H9 (cell line): ENCODE data around the gene E2F7. TPM values are rescaled to one million over a fixed set of nuclear protein-coding genes. Genes with fewer than 3 reads are reported as not detected.

Source experiments
- DNase-seq: peaks from one replicate; pipeline ENCODE4 v3.0.0-alpha.2; 2017
- H2AFZ ChIP-seq: one replicate; pipeline ENCODE4 v1.6.1; 2013; ENCODE audit warnings: mild to moderate bottlenecking, low read length, control low read depth, moderate library complexity
- H2AK5ac ChIP-seq: 2 replicates; pipeline ENCODE4 v1.6.1; 2013; ENCODE audit warnings: low read length, control low read depth, mixed read lengths; ENCODE audit not compliant: insufficient read length
- H2BK120ac ChIP-seq: one replicate; pipeline ENCODE4 v1.6.1; 2013; ENCODE audit warnings: low read depth, mild to moderate bottlenecking, low read length, control low read depth, inconsistent platforms; ENCODE audit not compliant: poor library complexity, severe bottlenecking
- H2BK12ac ChIP-seq: 2 replicates; pipeline ENCODE4 v1.6.1; 2013; ENCODE audit warnings: low read length, control low read depth, mixed read lengths, low read depth; ENCODE audit not compliant: insufficient read length
- H2BK15ac ChIP-seq: 2 replicates; pipeline ENCODE4 v1.6.1; 2013; ENCODE audit warnings: low read depth, low read length, control low read depth
- H2BK20ac ChIP-seq: one replicate; pipeline ENCODE4 v1.6.1; 2013; ENCODE audit warnings: low read depth, mild to moderate bottlenecking, low read length, control low read depth, inconsistent platforms; ENCODE audit not compliant: poor library complexity, severe bottlenecking
- H2BK5ac ChIP-seq: 2 replicates; pipeline ENCODE4 v1.6.1; 2013; ENCODE audit warnings: low read length, control low read depth, mixed read lengths; ENCODE audit not compliant: insufficient read length
- H3K14ac ChIP-seq: 2 replicates; pipeline ENCODE4 v1.6.1; 2013; ENCODE audit warnings: low read length, control low read depth; ENCODE audit not compliant: insufficient read depth
- H3K18ac ChIP-seq: 2 replicates; pipeline ENCODE4 v1.6.1; 2013; ENCODE audit warnings: low read depth, mild to moderate bottlenecking, mixed read lengths, low read length, control low read depth; ENCODE audit not compliant: insufficient read length
- H3K23ac ChIP-seq: 2 replicates; pipeline ENCODE4 v1.6.1; 2013; ENCODE audit warnings: low read length, control low read depth, mixed read lengths, low read depth; ENCODE audit not compliant: insufficient read length
- H3K23me2 ChIP-seq: 2 replicates; pipeline ENCODE4 v1.6.1; 2013; ENCODE audit warnings: low read depth, mild to moderate bottlenecking, mixed read lengths, low read length, control low read depth; ENCODE audit not compliant: insufficient read length, poor library complexity, severe bottlenecking
- H3K27ac ChIP-seq: 2 replicates; pipeline ENCODE4 v1.5.1; 2013; ENCODE audit warnings: low read length, control low read depth, mixed read lengths, low read depth; ENCODE audit not compliant: insufficient read length
- H3K27me3 ChIP-seq: 2 replicates; pipeline ENCODE4 v1.6.1; 2013; ENCODE audit warnings: low read length, control low read depth, inconsistent platforms; ENCODE audit not compliant: insufficient read depth
- H3K4ac ChIP-seq: 2 replicates; pipeline ENCODE4 v1.6.1; 2013; ENCODE audit warnings: low read depth, mild to moderate bottlenecking, control low read depth, inconsistent platforms, low read length, moderate library complexity
- H3K4me1 ChIP-seq: 2 replicates; pipeline ENCODE4 v1.6.1; 2013; ENCODE audit warnings: low read length, control low read depth, inconsistent platforms; ENCODE audit not compliant: insufficient read depth
- H3K4me2 ChIP-seq: 2 replicates; pipeline ENCODE4 v1.6.1; 2013; ENCODE audit warnings: low read length, control low read depth, mixed read lengths; ENCODE audit not compliant: insufficient read length, insufficient read depth
- H3K56ac ChIP-seq: 2 replicates; pipeline ENCODE4 v1.6.1; 2013; ENCODE audit warnings: low read depth, mild to moderate bottlenecking, mixed read lengths, low read length, control low read depth; ENCODE audit not compliant: insufficient read length
- H3K79me1 ChIP-seq: 2 replicates; pipeline ENCODE4 v1.6.1; 2013; ENCODE audit warnings: low read depth, mild to moderate bottlenecking, moderate library complexity, low read length, control low read depth, inconsistent platforms; ENCODE audit not compliant: insufficient read depth, poor library complexity, severe bottlenecking
- H3K79me2 ChIP-seq: 2 replicates; pipeline ENCODE4 v1.6.1; 2013; ENCODE audit warnings: low read length, control low read depth, inconsistent platforms; ENCODE audit not compliant: insufficient read depth
- H3K9ac ChIP-seq: 2 replicates; pipeline ENCODE4 v1.6.1; 2013; ENCODE audit warnings: low read length, control low read depth, mixed read lengths; ENCODE audit not compliant: insufficient read length; ENCODE audit errors: extremely low read depth
- H3K9me3 ChIP-seq: one replicate; pipeline ENCODE4 v1.6.1; 2013; ENCODE audit warnings: low read depth, low read length, inconsistent platforms; ENCODE audit not compliant: control insufficient read depth
- H3T11ph ChIP-seq: one replicate; pipeline ENCODE4 v1.6.1; 2013; ENCODE audit warnings: mild to moderate bottlenecking, low read length, control low read depth, inconsistent platforms
- H4K20me1 ChIP-seq: one replicate; pipeline ENCODE4 v1.6.1; 2013; ENCODE audit not compliant: control insufficient read depth, insufficient read length, insufficient read depth
- H4K5ac ChIP-seq: 2 replicates; pipeline ENCODE4 v1.6.1; 2013; ENCODE audit warnings: low read depth, mild to moderate bottlenecking, mixed read lengths, low read length, control low read depth; ENCODE audit not compliant: insufficient read length
- H4K8ac ChIP-seq: replicated peaks from 2 replicates; pipeline ENCODE4 v1.6.1; 2013; ENCODE audit warnings: low read length, control low read depth, mixed read lengths, low read depth; ENCODE audit not compliant: insufficient read length
- H4K91ac ChIP-seq: 2 replicates; pipeline ENCODE4 v1.6.1; 2013; ENCODE audit warnings: low read depth, mild to moderate bottlenecking, moderate library complexity, mixed read lengths, low read length, control low read depth; ENCODE audit not compliant: insufficient read length
- H3K27ac Mint-ChIP-seq, 3 experiments: 2 replicates in 2 of 3; 3 replicates in 1 of 3; pipeline ENCODE4 v1.8.0; 2020 to 2021; ENCODE audit warnings: mixed read lengths in 3 of 3, mild to moderate bottlenecking in 1 of 3, moderate library complexity in 1 of 3
- H3K27me3 Mint-ChIP-seq: 2 replicates; pipeline ENCODE4 v1.8.0; 2021; ENCODE audit warnings: low read depth, mild to moderate bottlenecking, moderate library complexity, mixed read lengths
- H3K36me3 Mint-ChIP-seq, 3 experiments: 2 replicates in 2 of 3; 3 replicates in 1 of 3; pipeline ENCODE4 v1.8.0; 2020 to 2021; ENCODE audit warnings: low read depth in 3 of 3, mixed read lengths in 3 of 3; ENCODE audit not compliant: insufficient read depth in 1 of 3
- H3K4me1 Mint-ChIP-seq, 2 experiments: 2 replicates each; pipeline ENCODE4 v1.8.0; 2020; ENCODE audit warnings: mixed read lengths in 2 of 2
- H3K4me3 Mint-ChIP-seq, 2 experiments: 2 replicates in 1 of 2; 3 replicates in 1 of 2; pipeline ENCODE4 v1.8.0; 2020 to 2021; ENCODE audit warnings: mild to moderate bottlenecking in 2 of 2, mixed read lengths in 2 of 2, moderate library complexity in 1 of 2
- H3K9me3 Mint-ChIP-seq, 2 experiments: 2 replicates in 1 of 2; 3 replicates in 1 of 2; pipeline ENCODE4 v1.8.0; 2020; ENCODE audit warnings: mild to moderate bottlenecking in 2 of 2, mixed read lengths in 2 of 2, moderate library complexity in 1 of 2
- CTCF ChIP-seq: fragments of 200-600 bp; sonication (generic); conservative IDR thresholded peaks from 3 replicates; pipeline ENCODE4 v1.8.0; 2021; ENCODE audit warnings: antibody characterized with exemption, mild to moderate bottlenecking
- WGBS: extraction: QIAGEN DNeasy Blood & Tissue Kit; methylation state at CpG from one replicate; pipeline ENCODE4 v1.1.7; 2013; ENCODE audit warnings: missing lambda C conversion rate, low lambda C conversion rate, mixed read lengths; ENCODE audit not compliant: insufficient read length; ENCODE audit errors: extremely low coverage; 5-methylcytosine and 5-hydroxymethylcytosine counted together
- total RNA-seq: library from RNA; stranded (reverse); gene quantifications from 2 replicates; pipeline ENCODE4 v1.2.1, GENCODE V29; 2021

E2F7 gene
- total RNA-seq, 1 experiment from 2014 or later, result 24.5 TPM

- Histone ChIP-seq H3K4me1 (no peaks in the 10 kb centered on the region), H3K23me2 (no peaks in the 10 kb centered on the region), H2AFZ (no peak overlapping the region), H3K9me3 (no peaks in the 10 kb centered on the region), H4K5ac (no peak overlapping the region), H2BK15ac (no peak overlapping the region), H3K79me2 (no peaks in the 10 kb centered on the region), H3K23ac (no peak overlapping the region), H3K4me2 (no peak overlapping the region), H2BK5ac (no peak overlapping the region), H3K9ac (no peak overlapping the region), H2BK120ac (no peak overlapping the region), H2AK5ac (no peak overlapping the region), H4K8ac (no peak overlapping the region), H3K18ac (no peak overlapping the region), H3K79me1 (no peaks in the 10 kb centered on the region), H4K20me1 (no peaks in the 10 kb centered on the region), H3K56ac (no peak overlapping the region), H2BK12ac (peak overlapping the region; percentile 62), H4K91ac (no peak overlapping the region), H3K4ac (no peak overlapping the region), H3T11ph (no peak overlapping the region), H3K14ac (no peak overlapping the region), H3K27me3 (no peaks in the 10 kb centered on the region), H3K27ac (no peak overlapping the region), H2BK20ac (no peak overlapping the region)
- Mint-ChIP-seq H3K9me3 (peaks cover 4 to 10% of the 10 kb centered on the region in 2 experiments; a peak in 3 of 5 replicates), H3K4me1 (peaks cover 0 to 4% of the 10 kb centered on the region in 2 experiments; a peak in 2 of 4 replicates), H3K27me3 (no peaks in the 10 kb centered on the region), H3K36me3 (peaks cover 0 to 5% (median 4%) of the 10 kb centered on the region in 3 experiments; a peak in 6 of 7 replicates), H3K4me3 (no peak overlapping the region), H3K27ac (peak overlapping the region in 1 of 3 experiments; percentile 43; a peak in 1 of 7 replicates)
- no peak for TF ChIP-seq CTCF
- WGBS, result no CpG with 5 or more reads among the region's 4 CpGs
- DNase-seq, result no peak
Measured at GRCh38 chr12:77113971-77114370, 48.6 kb upstream of the E2F7 start.
